Islet of Langerhans (tissue), 1 donor: ENCODE data around the gene PDRG1.

Experiments
- FAIRE-seq: peaks from one replicate; lab custom pipeline; 2011; peaks lifted over from hg19 to GRCh38; lab: Jason Lieb, UNC

The PDRG1 gene

DNA sequence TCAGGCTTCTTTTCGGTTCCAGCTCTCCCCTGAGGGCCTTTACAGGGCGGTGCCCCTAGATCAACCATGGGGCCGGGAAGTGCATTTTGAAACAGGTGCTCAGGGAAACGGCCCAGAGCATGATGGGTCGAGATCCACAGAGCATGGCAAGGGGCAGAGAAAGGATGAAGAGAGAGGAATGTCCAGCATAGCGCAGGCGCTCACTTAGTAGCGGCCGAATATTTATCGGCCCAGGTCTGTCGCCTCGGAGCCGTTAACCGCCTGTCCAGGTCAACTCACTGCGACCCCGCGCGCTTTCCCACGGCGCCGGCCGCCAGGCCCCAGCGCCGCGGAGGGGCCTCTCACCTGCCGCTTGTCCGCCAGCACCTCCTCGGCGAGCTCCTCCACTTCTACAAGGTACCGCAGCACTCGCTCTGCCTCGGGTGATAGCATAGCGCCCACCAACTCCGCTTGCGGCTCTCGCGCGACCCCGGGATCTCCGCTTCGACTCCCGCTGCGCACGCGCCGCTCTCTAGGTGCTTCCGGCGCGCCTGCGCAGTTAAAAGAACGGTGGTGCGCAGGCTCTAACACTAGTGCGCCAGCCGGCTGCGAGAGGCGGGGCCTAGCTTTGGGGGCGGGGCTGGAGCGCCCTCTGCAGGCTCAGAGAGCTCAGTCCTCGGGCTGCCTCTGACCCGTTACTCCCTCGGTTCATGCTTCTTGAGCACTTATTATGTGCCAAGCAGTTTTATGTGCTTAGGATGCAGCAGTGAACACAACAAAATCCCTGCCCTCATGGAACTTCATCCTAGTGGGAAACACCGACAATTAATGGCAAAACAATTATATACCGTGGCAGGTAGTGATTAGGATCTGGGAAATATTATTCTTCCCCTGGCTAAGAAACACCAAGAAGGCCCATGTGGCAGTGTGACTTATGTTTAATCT, at the start of gene PDRG1:
PDRG1 (minus strand) TSS at position 517 of the 924 bp plus-strand sequence; CDS start at position 432, 85 bp downstream.
- no peak for FAIRE-seq

DNA sequence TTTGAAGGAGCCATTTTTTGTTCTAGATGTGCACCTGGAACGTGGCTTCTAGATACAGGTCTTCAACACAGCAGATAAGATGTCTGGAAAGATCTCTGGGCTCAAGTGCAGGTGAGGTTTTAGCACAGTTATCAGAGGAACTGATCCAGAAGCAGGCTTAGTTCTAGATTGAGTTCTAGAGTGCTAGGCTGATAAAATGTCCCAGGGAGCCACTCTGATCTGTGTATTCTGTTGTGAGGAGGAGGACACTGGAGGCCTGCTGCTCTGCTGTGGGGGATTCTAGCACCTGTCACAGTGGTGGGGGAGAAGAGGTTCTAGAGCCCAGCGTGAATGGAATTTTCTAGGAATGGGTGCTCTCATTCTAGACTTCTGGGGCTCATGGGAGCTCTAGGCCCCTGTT, 46.4 kb upstream of the PDRG1 start:
- no peak for FAIRE-seq

DNA sequence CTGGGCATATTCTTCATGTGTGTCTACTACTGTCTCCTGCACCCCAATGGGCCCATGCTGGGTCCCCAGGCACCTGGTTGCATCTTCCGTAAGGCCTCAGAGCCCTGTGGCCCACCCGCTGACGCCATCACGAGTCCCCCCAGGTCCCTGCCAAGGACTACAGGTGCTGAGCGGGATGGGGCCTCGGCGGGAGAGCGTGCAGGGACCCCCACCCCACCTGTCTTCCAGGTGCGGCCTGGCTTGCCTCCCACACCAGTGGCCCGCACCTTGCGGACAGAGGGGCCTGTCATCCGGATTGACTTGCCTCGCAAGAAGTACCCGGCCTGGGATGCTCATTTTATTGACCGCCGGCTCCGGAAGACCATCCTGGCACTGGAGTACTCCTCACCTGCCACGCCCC, 45.1 kb upstream of the PDRG1 start:
- FAIRE-seq: no peak

- no peak for FAIRE-seq
These were observed 40.2 kb upstream of the PDRG1 start for GRCh38 chr20:31992086-31992485.

DNA sequence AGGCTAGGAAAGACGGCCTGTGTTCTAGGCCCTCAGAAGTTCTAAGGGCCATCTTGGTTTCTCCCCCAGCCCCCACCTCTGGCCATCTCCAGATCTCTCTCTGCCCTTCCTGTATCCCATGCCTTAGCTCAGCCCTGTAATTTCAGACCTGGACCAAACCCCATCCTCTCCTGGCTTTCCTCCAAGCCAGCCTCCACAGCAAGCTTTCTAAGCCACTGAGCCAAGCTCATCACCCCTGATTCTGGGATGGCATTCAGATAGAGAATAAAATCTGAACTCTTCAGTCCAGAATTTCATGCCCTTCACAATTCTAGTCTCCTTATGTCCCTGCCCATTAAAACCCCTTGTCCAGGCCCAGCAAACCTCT, 39.5 kb upstream of the PDRG1 start:
- no peak for FAIRE-seq

GRCh38 chr20:31990641-31991338, 38.9 kb upstream of the PDRG1 start:
- FAIRE-seq: no peak

DNA sequence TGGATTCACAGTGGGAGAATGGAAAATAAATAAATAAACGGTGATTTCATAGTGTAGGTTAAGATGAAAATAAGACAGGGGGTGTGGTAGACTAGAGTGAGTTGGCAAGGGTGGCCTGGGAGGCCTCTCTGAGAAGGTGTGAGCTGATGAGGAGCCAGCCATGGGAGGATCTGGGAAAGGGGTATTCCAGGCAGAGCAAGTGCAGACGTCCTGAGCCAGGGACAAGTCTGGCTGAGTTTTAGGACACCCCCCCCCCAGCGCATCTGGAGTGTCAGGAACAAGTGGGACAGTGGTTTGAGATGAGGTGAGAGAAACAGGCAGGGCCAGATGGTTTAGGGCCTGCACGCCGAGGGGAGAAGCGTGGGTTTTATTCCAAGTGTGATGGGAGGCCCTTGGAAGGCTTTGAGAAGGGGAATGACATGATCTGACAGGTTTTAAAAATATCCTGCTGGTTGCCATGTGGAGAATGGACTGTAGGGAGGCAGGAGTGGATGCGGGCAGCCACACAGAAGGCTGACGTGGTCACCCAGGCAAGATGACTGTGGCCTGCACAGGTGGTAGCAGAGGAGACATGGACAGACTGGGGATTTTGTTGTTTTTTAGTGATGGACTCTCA, 37.3 kb upstream of the PDRG1 start:
- no peak for FAIRE-seq

DNA sequence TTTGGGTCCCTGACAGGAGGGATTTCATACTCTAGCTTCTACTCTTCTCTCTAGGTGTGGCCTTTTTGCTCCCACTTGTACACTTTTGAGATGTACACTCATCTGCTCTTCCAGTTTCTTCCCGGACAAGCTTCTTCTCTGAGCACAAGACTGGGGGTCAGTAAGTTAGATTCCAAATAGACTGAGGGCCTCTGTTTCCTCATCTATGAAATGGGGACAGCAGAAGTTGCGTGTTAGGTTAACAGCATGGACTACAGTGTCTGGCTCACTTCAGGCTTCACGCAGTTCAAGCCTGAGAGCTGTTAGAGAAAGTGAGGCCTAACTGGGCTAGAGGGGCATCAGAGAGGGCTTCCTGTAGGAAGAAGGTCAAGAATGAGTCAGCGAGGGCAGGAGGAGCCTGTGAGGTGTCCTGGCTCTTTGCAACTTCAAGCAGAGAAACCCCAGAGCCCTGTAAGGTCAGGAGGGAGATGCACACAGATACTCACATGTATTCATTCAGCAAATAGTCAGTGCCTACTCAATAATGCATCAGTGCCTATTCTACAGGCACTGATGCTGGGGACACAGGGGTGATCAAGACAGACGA, 36.7 kb upstream of the PDRG1 start:
- no peak for FAIRE-seq

DNA sequence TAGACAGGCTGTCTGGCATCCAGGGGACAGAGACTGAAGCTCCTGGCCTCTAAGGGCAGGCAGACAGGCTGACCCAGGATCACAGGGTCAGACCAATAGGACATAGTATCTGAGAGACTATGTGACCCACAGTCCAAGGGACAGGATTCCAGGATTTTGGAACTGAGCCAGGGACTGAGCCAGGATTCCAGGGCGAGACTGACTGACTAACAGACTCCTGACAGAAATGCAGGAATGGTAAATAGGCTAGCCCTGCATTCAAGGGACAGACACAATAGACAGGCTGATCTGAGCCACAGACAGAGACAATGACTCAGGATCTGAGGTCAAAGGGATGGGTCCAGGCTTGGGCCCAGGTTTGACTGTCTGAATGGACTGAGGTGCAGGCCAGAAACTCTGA, 35.9 kb upstream of the PDRG1 start:
- no peak for FAIRE-seq

GRCh38 chr20:31984981-31985471, 33.2 kb upstream of the PDRG1 start:
- no peak for FAIRE-seq

- FAIRE-seq: no peak
These were observed 29.9 kb upstream of the PDRG1 start for GRCh38 chr20:31981784-31982183.

- no peak for FAIRE-seq
These were observed 28.0 kb upstream of the PDRG1 start for GRCh38 chr20:31979713-31980426.

DNA sequence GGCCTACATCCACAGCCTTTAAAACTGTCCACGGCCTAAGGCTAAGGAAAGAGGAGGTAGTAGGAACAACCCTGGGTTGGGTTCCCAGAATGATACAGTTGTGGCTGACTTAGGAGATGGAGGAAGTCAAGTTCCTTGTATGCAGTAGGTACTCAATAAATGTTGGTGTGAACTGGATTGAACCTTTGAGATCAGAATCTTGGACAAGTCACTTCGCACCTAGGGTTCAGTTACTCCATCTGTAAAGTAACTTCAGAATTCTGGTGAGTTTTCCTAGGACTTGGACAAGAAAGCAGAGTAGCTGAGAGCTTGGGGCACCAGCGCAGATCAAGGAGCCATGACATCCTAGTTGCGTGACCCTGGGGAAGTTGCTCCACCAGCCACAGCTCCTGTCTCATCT, 25.2 kb upstream of the PDRG1 start:
- no peak for FAIRE-seq

GRCh38 chr20:31975874-31976273, 24.0 kb upstream of the PDRG1 start:
- FAIRE-seq: no peak

GRCh38 chr20:31974951-31975487, 23.2 kb upstream of the PDRG1 start:
- no peak for FAIRE-seq

GRCh38 chr20:31974296-31974695, 22.4 kb upstream of the PDRG1 start:
- FAIRE-seq: no peak

DNA sequence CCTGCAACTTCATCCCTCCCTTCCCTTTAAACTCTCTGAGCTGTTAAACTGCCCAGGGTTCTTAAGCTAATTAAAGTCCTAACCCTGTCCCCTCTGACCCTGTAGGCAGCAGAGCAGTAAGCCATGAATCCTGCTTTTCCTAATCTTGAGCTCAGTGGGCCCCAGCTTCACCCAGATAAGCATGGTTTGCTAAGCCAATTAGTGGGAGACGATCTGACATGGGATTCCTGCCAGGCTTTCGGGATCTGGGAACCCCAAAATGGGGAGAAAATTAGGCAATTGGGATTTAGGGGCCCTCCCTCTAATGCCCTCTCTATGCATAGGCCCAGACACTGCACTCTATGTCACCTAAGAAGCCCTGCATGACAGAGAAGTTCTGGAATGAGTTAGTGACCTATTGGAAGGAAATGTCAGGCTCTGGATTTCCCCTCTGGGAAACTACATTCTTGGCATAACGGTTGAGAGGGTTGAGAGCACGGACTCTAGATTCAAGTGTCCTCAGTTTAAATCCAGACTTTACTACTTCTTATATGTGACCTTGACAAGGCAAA, 20.7 kb upstream of the PDRG1 start:
- FAIRE-seq: no peak

DNA sequence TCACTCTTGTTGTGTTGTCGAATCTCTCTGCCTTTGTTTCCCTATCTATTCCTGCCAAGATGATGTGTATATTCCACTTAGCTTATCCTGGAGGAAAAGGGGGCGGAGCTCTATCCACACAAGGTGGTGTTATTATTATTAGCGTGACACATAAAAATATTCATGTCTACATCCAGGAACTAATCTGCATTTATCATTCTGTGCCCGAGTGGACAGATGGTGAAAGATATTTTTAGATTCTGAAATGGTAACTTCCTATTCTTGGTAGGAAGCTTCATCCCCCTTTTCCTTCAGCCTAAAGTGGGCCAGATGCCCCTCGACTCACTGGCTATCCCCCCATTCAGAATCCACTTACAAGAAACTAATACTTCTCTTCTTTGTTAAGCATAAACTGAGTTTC, 18.1 kb upstream of the PDRG1 start:
- no peak for FAIRE-seq

DNA sequence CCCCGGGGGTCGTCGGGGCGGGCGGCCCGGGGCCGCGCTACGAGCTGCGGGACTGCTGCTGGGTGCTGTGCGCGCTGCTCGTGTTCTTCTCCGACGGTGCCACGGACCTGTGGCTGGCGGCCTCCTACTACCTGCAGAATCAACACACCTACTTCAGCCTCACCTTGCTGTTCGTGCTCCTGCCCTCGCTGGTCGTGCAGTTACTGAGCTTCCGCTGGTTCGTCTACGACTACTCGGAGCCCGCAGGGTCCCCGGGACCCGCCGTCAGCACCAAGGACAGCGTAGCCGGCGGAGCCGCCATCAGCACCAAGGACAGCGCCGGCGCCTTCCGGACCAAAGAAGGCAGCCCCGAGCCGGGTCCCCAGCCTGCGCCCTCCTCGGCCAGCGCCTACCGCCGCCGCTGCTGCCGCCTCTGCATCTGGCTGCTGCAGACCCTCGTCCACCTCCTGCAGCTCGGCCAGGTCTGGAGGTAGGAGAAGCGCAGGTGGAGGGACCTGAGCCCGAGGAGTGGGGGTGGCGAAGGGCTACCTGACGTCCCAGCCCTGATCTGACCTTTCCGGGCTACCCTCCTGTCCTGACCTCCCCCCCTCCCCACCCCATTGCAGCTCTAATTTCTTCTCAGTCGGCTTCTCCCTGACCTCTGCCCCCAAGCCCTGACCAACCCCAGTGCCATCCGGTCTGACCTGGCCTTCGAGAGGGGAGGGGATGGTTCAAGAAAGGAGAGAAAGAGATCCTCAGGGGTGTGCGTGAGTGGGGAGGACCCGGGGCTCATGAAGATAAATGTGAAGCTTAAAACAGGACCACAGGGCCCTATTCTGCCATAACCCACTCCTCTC, 16.7 kb upstream of the PDRG1 start:
- no peak for FAIRE-seq

DNA sequence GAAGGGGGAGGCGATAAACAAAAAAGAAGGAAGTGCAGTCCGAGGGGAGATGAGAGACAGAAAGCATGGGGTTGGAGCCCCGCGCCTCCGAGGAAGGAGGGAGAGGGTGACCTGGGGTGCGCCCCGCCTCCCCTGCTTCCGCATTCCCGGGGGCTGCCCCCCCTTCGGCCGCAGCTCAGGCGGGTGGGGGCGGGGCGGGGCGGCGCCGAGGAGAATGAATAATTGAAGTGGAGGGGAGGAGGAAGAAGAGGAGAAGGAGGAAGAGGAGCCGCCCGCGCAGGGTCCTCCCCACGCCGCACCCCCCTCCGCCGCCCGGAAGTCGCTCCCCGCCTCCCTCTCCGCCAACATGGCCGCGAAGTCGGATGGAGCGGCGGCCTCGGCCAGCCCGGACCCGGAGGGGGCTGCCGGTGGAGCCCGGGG, 16.0 kb upstream of the PDRG1 start, which contains the start of gene XKR7:
XKR7 (plus strand) TSS at position 322 of the 420 bp plus-strand sequence; CDS start at position 347, 25 bp downstream.
- FAIRE-seq: no peak
